GM12878 (cell line): ENCODE measurements around the gene TCOF1.

ENCODE experiments used
- CTCF ChIP-seq, 3 experiments: IDR thresholded peaks in 2 of 3; conservative IDR thresholded peaks in 1 of 3; 2 replicates each; pipeline ENCODE4 v1.5.1; 2011; ENCODE audit warnings: low read depth in 3 of 3, low read length in 3 of 3, mild to moderate bottlenecking in 3 of 3, control low read depth in 2 of 3, moderate library complexity in 2 of 3, inconsistent platforms in 1 of 3, mixed read lengths in 1 of 3; ENCODE audit not compliant: control insufficient read depth in 2 of 3, insufficient read depth in 1 of 3; ENCODE audit errors: extremely low read depth in 1 of 3
- EP300 ChIP-seq, 2 experiments: fragments of 150-350 bp in 1 of 2; IDR thresholded peaks; 2 replicates each; pipeline ENCODE4 v1.6.1; 2011 to 2012; ENCODE audit warnings: low read depth in 2 of 2, low read length in 2 of 2, borderline replicate concordance in 1 of 2, improper control_type of control experiment in 1 of 2, inconsistent platforms in 1 of 2; ENCODE audit not compliant: control insufficient read depth in 1 of 2
- ETV6 ChIP-seq, 2 experiments: fragments of 450-650 bp in 1 of 2; IDR thresholded peaks in 1 of 2; conservative IDR thresholded peaks in 1 of 2; 2 replicates each; pipeline ENCODE4 v1.6.1; 2014; ENCODE audit warnings: antibody characterized with exemption in 1 of 2, borderline replicate concordance in 1 of 2, low read depth in 1 of 2, mild to moderate bottlenecking in 1 of 2, moderate library complexity in 1 of 2
- IKZF2 ChIP-seq, 2 experiments: fragments of 450-650 bp; IDR thresholded peaks; 2 replicates each; pipeline ENCODE4 v1.6.1; 2017; ENCODE audit warnings: mild to moderate bottlenecking in 2 of 2, moderate library complexity in 2 of 2
- KAT2A ChIP-seq: conservative IDR thresholded peaks from 2 replicates; pipeline ENCODE4 v1.6.1; 2011; ENCODE audit warnings: low read depth, low read length; ENCODE audit not compliant: control insufficient read depth
- MAX ChIP-seq: IDR thresholded peaks from 2 replicates; pipeline ENCODE4 v1.6.1; 2012; ENCODE audit warnings: low read depth, low read length, improper control_type of control experiment
- NFYB ChIP-seq: IDR thresholded peaks from 2 replicates; pipeline ENCODE4 v1.6.1; 2011; ENCODE audit warnings: low read depth, mild to moderate bottlenecking, low read length, improper control_type of control experiment, moderate library complexity; ENCODE audit not compliant: insufficient read depth
- PKNOX1 ChIP-seq: fragments of 450-650 bp; IDR thresholded peaks from 2 replicates; pipeline ENCODE4 v1.6.1; 2016; ENCODE audit warnings: mild to moderate bottlenecking
- POLR2A ChIP-seq: IDR thresholded peaks from 2 replicates; pipeline ENCODE4 v1.6.1; 2011; ENCODE audit warnings: low read depth, mild to moderate bottlenecking, low read length
- REST ChIP-seq: IDR thresholded peaks from 2 replicates; pipeline ENCODE4 v1.6.1; 2012; ENCODE audit warnings: mild to moderate bottlenecking, low read depth, low read length
- SPI1 ChIP-seq: IDR thresholded peaks from 2 replicates; pipeline ENCODE4 v1.6.1; 2011; ENCODE audit warnings: low read depth, mild to moderate bottlenecking, low read length, moderate library complexity, borderline replicate concordance; ENCODE audit not compliant: insufficient read depth
- ZNF24 ChIP-seq: fragments of 450-650 bp; IDR thresholded peaks from 2 replicates; pipeline ENCODE4 v1.6.1; 2017; ENCODE audit warnings: antibody characterized with exemption, mild to moderate bottlenecking
- ZNF274 ChIP-seq: IDR thresholded peaks from one replicate; pipeline ENCODE4 v1.8.0; 2011; ENCODE audit not compliant: insufficient read length, insufficient read depth

GRCh38 chr5:150438873-150439546, 81.5 kb downstream of the TCOF1 start:
- TF ChIP-seq IKZF2 (IDR thresholded peaks at IDR 0.05), result no peak
- no peak for TF ChIP-seq KAT2A
- no peak for TF ChIP-seq PKNOX1
- TF ChIP-seq REST, result no peak
- no peak for TF ChIP-seq ZNF274
- no peak for TF ChIP-seq ZNF24
- no peak for TF ChIP-seq POLR2A
- TF ChIP-seq CTCF (IDR thresholded peaks at IDR 0.05 in 2 of 3, conservative IDR thresholded peaks at IDR 0.05 in 1 of 3; ENCODE audit: control insufficient read depth in 2 of 3, extremely low read depth in 1 of 3, insufficient read depth in 1 of 3, low read depth in 3 of 3, low read length in 3 of 3), result peak; percentile 38 to 71 (median 62)
- no peak for TF ChIP-seq ETV6 (conservative IDR thresholded peaks at IDR 0.05 in 1 of 2, IDR thresholded peaks at IDR 0.05 in 1 of 2; ENCODE audit: borderline replicate concordance in 1 of 2, low read depth in 1 of 2)
- TF ChIP-seq EP300 (IDR thresholded peaks at IDR 0.05; ENCODE audit: borderline replicate concordance in 1 of 2, control insufficient read depth in 1 of 2, low read depth in 2 of 2, low read length in 2 of 2), result no peak
- TF ChIP-seq SPI1, result no peak
- no peak for TF ChIP-seq MAX
- no peak for TF ChIP-seq NFYB
